Thyroid gland (tissue), 4 donors: ENCODE results near the gene ADH5.

Experiments used
- POLR2A ChIP-seq, 2 donors: fragments of 450-650 bp; IDR thresholded peaks; one replicate each; pipeline ENCODE4 v1.6.1; 2017; ENCODE audit warnings: antibody characterized with exemption in 2 of 2, mild to moderate bottlenecking in 2 of 2, moderate library complexity in 1 of 2
- TF ChIP-seq, protein P1 (sequence below), 6 experiments: fragments of 200-600 bp in 3 of 6; fragments of 450-650 bp in 3 of 6; sonication (generic) in 3 of 6; IDR thresholded peaks; one replicate each; pipeline ENCODE4 v1.5.1; 2016 to 2019; ENCODE audit warnings: antibody characterized with exemption in 6 of 6, mild to moderate bottlenecking in 2 of 6, inconsistent platforms in 1 of 6, moderate library complexity in 1 of 6

DNA sequence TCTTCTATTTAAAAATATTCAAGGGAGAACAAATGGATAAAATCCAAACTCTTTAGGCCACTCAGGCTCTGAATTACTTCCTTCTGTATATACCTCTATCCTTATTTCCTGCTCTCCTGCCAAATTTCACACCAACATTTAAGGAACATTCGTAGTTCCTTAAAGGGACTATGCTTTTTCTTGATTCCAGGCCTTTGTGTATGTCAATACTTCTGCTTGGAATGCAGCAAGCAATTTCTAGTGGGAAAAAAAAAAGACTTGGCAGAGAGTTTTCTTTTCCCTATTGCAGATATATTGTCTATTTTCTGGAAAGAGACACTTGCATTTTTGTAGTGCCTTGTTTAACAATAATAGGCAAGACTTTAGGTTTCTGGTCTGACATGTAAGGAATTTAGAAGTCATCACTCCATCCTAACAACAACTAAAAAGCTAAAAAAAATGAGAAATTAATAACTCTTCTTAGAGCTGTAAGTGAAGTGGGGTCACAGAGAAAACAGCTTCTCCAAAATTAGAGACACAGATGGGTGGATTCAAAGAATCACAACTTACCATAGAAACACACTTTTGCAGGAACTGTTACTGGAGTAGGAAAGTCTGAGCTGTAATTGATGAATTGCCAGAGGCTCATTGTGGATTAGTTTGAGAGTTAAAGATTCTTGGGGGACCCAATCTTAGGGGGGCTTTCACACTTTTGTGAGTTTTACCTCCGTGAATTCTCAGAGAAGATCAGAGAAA is 2.1 kb upstream of the ADH5 start:
- TF ChIP-seq, protein P1, sequence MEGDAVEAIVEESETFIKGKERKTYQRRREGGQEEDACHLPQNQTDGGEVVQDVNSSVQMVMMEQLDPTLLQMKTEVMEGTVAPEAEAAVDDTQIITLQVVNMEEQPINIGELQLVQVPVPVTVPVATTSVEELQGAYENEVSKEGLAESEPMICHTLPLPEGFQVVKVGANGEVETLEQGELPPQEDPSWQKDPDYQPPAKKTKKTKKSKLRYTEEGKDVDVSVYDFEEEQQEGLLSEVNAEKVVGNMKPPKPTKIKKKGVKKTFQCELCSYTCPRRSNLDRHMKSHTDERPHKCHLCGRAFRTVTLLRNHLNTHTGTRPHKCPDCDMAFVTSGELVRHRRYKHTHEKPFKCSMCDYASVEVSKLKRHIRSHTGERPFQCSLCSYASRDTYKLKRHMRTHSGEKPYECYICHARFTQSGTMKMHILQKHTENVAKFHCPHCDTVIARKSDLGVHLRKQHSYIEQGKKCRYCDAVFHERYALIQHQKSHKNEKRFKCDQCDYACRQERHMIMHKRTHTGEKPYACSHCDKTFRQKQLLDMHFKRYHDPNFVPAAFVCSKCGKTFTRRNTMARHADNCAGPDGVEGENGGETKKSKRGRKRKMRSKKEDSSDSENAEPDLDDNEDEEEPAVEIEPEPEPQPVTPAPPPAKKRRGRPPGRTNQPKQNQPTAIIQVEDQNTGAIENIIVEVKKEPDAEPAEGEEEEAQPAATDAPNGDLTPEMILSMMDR (IDR thresholded peaks at IDR 0.05), result no peak
- no peak for TF ChIP-seq POLR2A (IDR thresholded peaks at IDR 0.05)
